Superior temporal gyrus (tissue), 1 donor: ENCODE data around the gene TUBB6.

Experiments used
- DNase-seq: peaks from one replicate; pipeline ENCODE4 v3.0.0-alpha.2; 2016; ENCODE audit errors: extremely low spot score

TUBB6 gene

GRCh38 chr18:12291161-12291560 lies 16.9 kb upstream of the TUBB6 start:
- no peak for DNase-seq

- DNase-seq = no peak
Measured at GRCh38 chr18:12291690-12292089, 16.4 kb upstream of the TUBB6 start.

GRCh38 chr18:12293831-12294230 lies 14.2 kb upstream of the TUBB6 start:
- DNase-seq = no peak

GRCh38 chr18:12295389-12296086 lies 12.5 kb upstream of the TUBB6 start:
- no peak for DNase-seq

GRCh38 chr18:12296087-12296403 lies 12.0 kb upstream of the TUBB6 start:
- no peak for DNase-seq

- DNase-seq = no peak
Measured at GRCh38 chr18:12296457-12296856, 11.6 kb upstream of the TUBB6 start.

GRCh38 chr18:12299862-12300261 lies 8.2 kb upstream of the TUBB6 start:
- DNase-seq = no peak

- DNase-seq = no peak
Measured at GRCh38 chr18:12301263-12302005, 6.6 kb upstream of the TUBB6 start.

- DNase-seq = no peak
Measured at GRCh38 chr18:12302391-12303147, 5.5 kb upstream of the TUBB6 start.

- peak; percentile 30 for DNase-seq
Measured at GRCh38 chr18:12304351-12305210, 3.5 kb upstream of the TUBB6 start.

GRCh38 chr18:12305211-12305610 lies 2.8 kb upstream of the TUBB6 start:
- DNase-seq = no peak

- DNase-seq = no peak
Measured at GRCh38 chr18:12305930-12306629, 2.0 kb upstream of the TUBB6 start.

GRCh38 chr18:12306752-12307700 lies 1.0 kb upstream of the TUBB6 start:
- DNase-seq = no peak

- DNase-seq = no peak
Measured at GRCh38 chr18:12308386-12309100, 502 bp downstream of the TUBB6 start.

GRCh38 chr18:12309683-12310198 lies 1.7 kb downstream of the TUBB6 start:
- DNase-seq = no peak

- no peak for DNase-seq
Measured at GRCh38 chr18:12310762-12311161, 2.7 kb downstream of the TUBB6 start.

- no peak for DNase-seq
Measured at GRCh38 chr18:12312976-12313375, 4.9 kb downstream of the TUBB6 start.

GRCh38 chr18:12313530-12314245 lies 5.6 kb downstream of the TUBB6 start:
- no peak for DNase-seq
